ENCODE data around the gene PDIA2. TPM values are rescaled to one million over a fixed set of nuclear protein-coding genes. Genes with fewer than 3 reads are reported as not detected.
A peak's percentile ranks its signal among the peaks of the same experiment; 100 is the strongest.

The PDIA2 gene
- total RNA-seq, 1 donor from 2014 or later, result 1.6 TPM

DNA sequence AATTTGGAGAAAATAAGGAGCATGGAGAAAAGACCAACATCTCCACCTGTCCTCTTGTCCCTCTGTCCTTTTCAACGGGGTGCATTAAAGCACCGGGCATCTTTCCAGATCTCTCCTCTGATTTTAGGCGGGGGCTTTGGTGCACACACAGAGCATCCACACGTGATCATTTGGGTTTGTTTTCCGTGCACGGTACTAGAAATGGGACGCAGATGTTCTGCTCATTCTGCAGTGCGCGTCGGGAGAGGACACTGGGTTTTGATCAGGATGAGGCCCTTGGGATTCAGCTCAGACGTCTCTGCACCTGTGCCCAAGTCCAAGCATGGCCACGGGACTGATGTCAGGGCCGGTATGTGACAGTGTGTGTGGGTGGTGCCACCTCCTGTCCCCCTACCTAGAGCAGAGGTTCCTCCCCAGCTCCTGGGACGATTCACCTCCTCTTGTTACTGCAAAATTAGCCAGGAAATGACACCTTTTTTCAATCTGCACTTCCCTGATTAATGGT lies 31.9 kb downstream of the PDIA2 start:
- no peak for DNase-seq (ENCODE audit: low spot score)
- Mint-ChIP-seq H3K4me3 (ENCODE audit: unreplicated experiment) (no peak overlapping the region), H3K9me3 (ENCODE audit: low read depth) (no peaks in the 10 kb centered on the region), H3K27ac (ENCODE audit: unreplicated experiment) (no peak overlapping the region), H3K4me1 (ENCODE audit: low read depth) (no peaks in the 10 kb centered on the region), H3K36me3 (ENCODE audit: low read depth) (peaks cover 4% of the 10 kb centered on the region), H3K27me3 (ENCODE audit: low read depth) (no peaks in the 10 kb centered on the region)
- TF ChIP-seq, protein P1, sequence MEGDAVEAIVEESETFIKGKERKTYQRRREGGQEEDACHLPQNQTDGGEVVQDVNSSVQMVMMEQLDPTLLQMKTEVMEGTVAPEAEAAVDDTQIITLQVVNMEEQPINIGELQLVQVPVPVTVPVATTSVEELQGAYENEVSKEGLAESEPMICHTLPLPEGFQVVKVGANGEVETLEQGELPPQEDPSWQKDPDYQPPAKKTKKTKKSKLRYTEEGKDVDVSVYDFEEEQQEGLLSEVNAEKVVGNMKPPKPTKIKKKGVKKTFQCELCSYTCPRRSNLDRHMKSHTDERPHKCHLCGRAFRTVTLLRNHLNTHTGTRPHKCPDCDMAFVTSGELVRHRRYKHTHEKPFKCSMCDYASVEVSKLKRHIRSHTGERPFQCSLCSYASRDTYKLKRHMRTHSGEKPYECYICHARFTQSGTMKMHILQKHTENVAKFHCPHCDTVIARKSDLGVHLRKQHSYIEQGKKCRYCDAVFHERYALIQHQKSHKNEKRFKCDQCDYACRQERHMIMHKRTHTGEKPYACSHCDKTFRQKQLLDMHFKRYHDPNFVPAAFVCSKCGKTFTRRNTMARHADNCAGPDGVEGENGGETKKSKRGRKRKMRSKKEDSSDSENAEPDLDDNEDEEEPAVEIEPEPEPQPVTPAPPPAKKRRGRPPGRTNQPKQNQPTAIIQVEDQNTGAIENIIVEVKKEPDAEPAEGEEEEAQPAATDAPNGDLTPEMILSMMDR (IDR thresholded peaks at IDR 0.05), result no peak

DNA sequence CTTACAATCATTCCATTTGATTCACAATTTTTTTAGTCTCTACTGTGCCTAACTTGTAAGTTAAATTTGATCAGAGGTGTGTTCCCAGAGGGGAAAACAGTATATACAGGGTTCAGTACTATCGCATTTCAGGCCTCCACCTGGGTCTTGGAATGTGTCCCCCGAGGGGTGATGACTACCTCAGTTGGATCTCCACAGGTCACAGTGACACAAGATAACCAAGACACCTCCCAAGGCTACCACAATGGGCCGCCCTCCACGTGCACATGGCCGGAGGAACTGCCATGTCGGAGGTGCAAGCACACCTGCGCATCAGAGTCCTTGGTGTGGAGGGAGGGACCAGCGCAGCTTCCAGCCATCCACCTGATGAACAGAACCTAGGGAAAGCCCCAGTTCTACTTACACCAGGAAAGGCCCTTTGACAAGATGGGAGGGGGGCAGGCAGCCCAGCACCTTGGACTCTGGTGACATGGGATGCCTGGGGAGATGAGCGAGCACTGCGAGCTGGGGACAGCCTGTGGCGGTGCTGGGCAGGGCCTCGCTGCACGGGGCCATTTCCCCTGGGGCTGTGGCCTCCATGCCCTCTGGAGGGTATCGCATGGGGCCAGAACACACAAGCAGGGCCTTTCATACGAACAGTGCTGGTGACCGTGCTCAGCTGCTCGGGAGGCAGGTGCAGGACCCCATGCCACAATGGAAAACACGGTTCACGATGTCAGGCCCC lies 33.9 kb downstream of the PDIA2 start:
- Mint-ChIP-seq H3K4me3 (ENCODE audit: unreplicated experiment) (no peak overlapping the region), H3K4me1 (ENCODE audit: low read depth) (no peaks in the 10 kb centered on the region), H3K9me3 (ENCODE audit: low read depth) (no peaks in the 10 kb centered on the region), H3K27me3 (ENCODE audit: low read depth) (no peaks in the 10 kb centered on the region), H3K27ac (ENCODE audit: unreplicated experiment) (no peak overlapping the region), H3K36me3 (ENCODE audit: low read depth) (peaks cover 4% of the 10 kb centered on the region)
- no peak for DNase-seq (ENCODE audit: low spot score)
- TF ChIP-seq, protein P1 (IDR thresholded peaks at IDR 0.05), result no peak

- Mint-ChIP-seq H3K27me3 (ENCODE audit: low read depth) (no peaks in the 10 kb centered on the region), H3K4me1 (ENCODE audit: low read depth) (no peaks in the 10 kb centered on the region), H3K9me3 (ENCODE audit: low read depth) (no peaks in the 10 kb centered on the region), H3K27ac (ENCODE audit: unreplicated experiment) (no peak overlapping the region), H3K4me3 (ENCODE audit: unreplicated experiment) (no peak overlapping the region), H3K36me3 (ENCODE audit: low read depth) (peaks cover 4% of the 10 kb centered on the region)
- TF ChIP-seq, protein P1 (IDR thresholded peaks at IDR 0.05), result no peak
- DNase-seq (ENCODE audit: low spot score), result no peak
Observed at GRCh38 chr16:317583-317982, 34.6 kb downstream of the PDIA2 start.

- TF ChIP-seq, protein P1 (IDR thresholded peaks at IDR 0.05), result peak; percentile 37
- H3K27ac Mint-ChIP-seq (ENCODE audit: unreplicated experiment), result no peak overlapping the region
- H3K9me3 Mint-ChIP-seq (ENCODE audit: low read depth), result no peaks in the 10 kb centered on the region
Observed at GRCh38 chr16:318628-319027, 35.7 kb downstream of the PDIA2 start.

DNA sequence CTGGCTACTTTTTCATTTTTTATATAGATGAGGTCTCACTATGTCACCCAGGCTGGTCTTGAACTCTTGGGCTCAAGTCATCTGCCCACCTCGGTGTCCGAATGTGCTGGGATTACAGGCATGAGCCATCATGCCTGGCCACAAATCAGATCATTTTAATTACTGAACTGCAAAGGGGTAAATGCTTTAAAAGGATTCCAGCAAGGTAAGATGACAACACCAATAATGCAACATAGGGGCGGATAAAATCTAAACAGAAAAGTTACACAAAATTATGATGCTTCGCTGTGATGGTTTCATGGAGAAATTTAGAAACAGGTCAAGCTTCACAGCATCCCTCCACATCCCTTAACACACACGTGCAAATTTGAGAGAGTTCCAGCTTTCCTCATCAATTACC lies 37.2 kb downstream of the PDIA2 start:
- H3K4me1 Mint-ChIP-seq (ENCODE audit: low read depth), result no peaks in the 10 kb centered on the region
- no peaks in the 10 kb centered on the region for H3K27me3 Mint-ChIP-seq (ENCODE audit: low read depth)

More at GRCh38 chr16:318628-319027, 35.7 kb downstream of the PDIA2 start:
- no peak overlapping the region for H3K4me3 Mint-ChIP-seq (ENCODE audit: unreplicated experiment)
- no peak for DNase-seq (ENCODE audit: low spot score)
- no peaks in the 10 kb centered on the region for H3K27me3 Mint-ChIP-seq (ENCODE audit: low read depth)
- peaks cover 3% of the 10 kb centered on the region for H3K36me3 Mint-ChIP-seq (ENCODE audit: low read depth)
- no peaks in the 10 kb centered on the region for H3K4me1 Mint-ChIP-seq (ENCODE audit: low read depth)

More for the DNA sequence above, 37.2 kb downstream of the PDIA2 start:
- no peak overlapping the region for H3K4me3 Mint-ChIP-seq (ENCODE audit: unreplicated experiment)
- H3K27ac Mint-ChIP-seq (ENCODE audit: unreplicated experiment), result no peak overlapping the region
- H3K36me3 Mint-ChIP-seq (ENCODE audit: low read depth), result peaks cover 1% of the 10 kb centered on the region
- H3K9me3 Mint-ChIP-seq (ENCODE audit: low read depth), result no peaks in the 10 kb centered on the region
- no peak for DNase-seq (ENCODE audit: low spot score)
- TF ChIP-seq, protein P1 (IDR thresholded peaks at IDR 0.05), result no peak
